B cell (primary cell): ENCODE results near the gene UBXN6. TPM values are rescaled to one million over a fixed set of nuclear protein-coding genes. Genes with fewer than 3 reads are reported as not detected.

Source experiments
- ATAC-seq: fragments of 200-7000 bp; cut with Tn5 transposase; one replicate; pipeline ENCODE4 v1.10.0; 2021; ENCODE audit warnings: low read depth, mild to moderate bottlenecking, moderate number of reproducible peaks, moderate library complexity
- CTCF ChIA-PET: fragments of 350-600 bp; sonication (Branson Sonifier 250); formaldehyde crosslinking; loops from one replicate; lab custom pipeline; 2021; ENCODE audit warnings: antibody characterized with exemption, inconsistent platforms; lab: Charles Lee
- POLR2A ChIA-PET: fragments of 350-600 bp; sonication (Branson Sonifier 250); formaldehyde crosslinking; loops from one replicate; lab custom pipeline; 2021; ENCODE audit warnings: antibody characterized with exemption; lab: Charles Lee
- DNase-seq: peaks from one replicate; pipeline ENCODE4 v3.0.0; 2013
- H2AFZ ChIP-seq: 2 replicates; pipeline ENCODE4 v1.6.1; 2012; ENCODE audit warnings: mild to moderate bottlenecking, low read depth, low read length; ENCODE audit not compliant: insufficient read depth, poor library complexity, severe bottlenecking
- H3K27ac ChIP-seq, 2 donors: 1 replicate in 1 of 2; 2 replicates in 1 of 2; pipeline ENCODE4 v1.5.1; 2012 to 2013; ENCODE audit warnings: low read length in 2 of 2, mild to moderate bottlenecking in 2 of 2, moderate library complexity in 1 of 2
- H3K27me3 ChIP-seq, 4 experiments: fragments of 200-600 bp in 1 of 4; sonication (generic) in 1 of 4; replicated peaks in 1 of 4; 1 replicate in 2 of 4; 2 replicates in 2 of 4; pipeline versions ENCODE4 v1.6.1 to v1.7.0; 2013 to 2016; ENCODE audit warnings: low read length in 3 of 4, mild to moderate bottlenecking in 2 of 4, mixed read lengths in 1 of 4, moderate library complexity in 1 of 4; ENCODE audit not compliant: insufficient read depth in 4 of 4, control insufficient read depth in 3 of 4; ENCODE audit errors: control extremely low read depth in 1 of 4
- H3K36me3 ChIP-seq, 2 experiments: replicated peaks in 1 of 2; 1 replicate in 1 of 2; 2 replicates in 1 of 2; pipeline versions ENCODE4 v1.6.1 to v1.7.1; 2013; ENCODE audit warnings: low read length in 1 of 2; ENCODE audit not compliant: insufficient read depth in 2 of 2, control insufficient read depth in 1 of 2; ENCODE audit errors: control extremely low read depth in 1 of 2, extremely low read depth in 1 of 2
- H3K4me1 ChIP-seq, 2 donors: fragments of 200-600 bp in 1 of 2; sonication (generic) in 1 of 2; 1 replicate in 1 of 2; 2 replicates in 1 of 2; pipeline versions ENCODE4 v1.5.1 to v1.6.1; 2013 to 2017; ENCODE audit warnings: low read length in 2 of 2; ENCODE audit not compliant: control insufficient read depth in 2 of 2, insufficient read depth in 2 of 2
- H3K4me2 ChIP-seq: replicated peaks from 2 replicates; pipeline ENCODE3; 2012; ENCODE audit warnings: mild to moderate bottlenecking, low read depth, low read length; ENCODE audit not compliant: poor library complexity, severe bottlenecking
- H3K4me3 ChIP-seq, 5 experiments: fragments of 200-600 bp in 1 of 5; sonication (generic) in 1 of 5; 1 replicate in 3 of 5; 2 replicates in 2 of 5; pipeline versions ENCODE4 v1.5.1 to v1.7.0; 2011 to 2016; ENCODE audit warnings: low read length in 4 of 5, mild to moderate bottlenecking in 4 of 5, low read depth in 2 of 5, control low read depth in 1 of 5, moderate library complexity in 1 of 5; ENCODE audit not compliant: insufficient read depth in 1 of 5; ENCODE audit errors: control extremely low read depth in 1 of 5, extremely low read depth in 1 of 5
- H3K79me2 ChIP-seq: fragments of 200-600 bp; sonication (generic); one replicate; pipeline ENCODE4 v1.6.0; 2016; ENCODE audit warnings: low read length; ENCODE audit not compliant: control insufficient read depth, insufficient read depth
- H3K9ac ChIP-seq: fragments of 200-600 bp; sonication (generic); 2 replicates; pipeline ENCODE4 v1.6.1; 2017; ENCODE audit warnings: mild to moderate bottlenecking, low read length, moderate library complexity
- H3K9me3 ChIP-seq, 3 donors: one replicate each; pipeline versions ENCODE4 v1.6.1 to v1.7.1; 2013; ENCODE audit warnings: low read length in 2 of 3; ENCODE audit not compliant: control insufficient read depth in 2 of 3, insufficient read depth in 1 of 3; ENCODE audit errors: control extremely low read depth in 1 of 3
- H4K20me1 ChIP-seq: 2 replicates; pipeline ENCODE4 v1.6.0; 2012; ENCODE audit warnings: mild to moderate bottlenecking, low read length; ENCODE audit not compliant: insufficient read depth, control insufficient read depth, poor library complexity, severe bottlenecking
- H3K27ac Mint-ChIP-seq: one replicate; pipeline ENCODE4 v1.8.0; 2021; ENCODE audit warnings: mixed read lengths
- H3K27me3 Mint-ChIP-seq: one replicate; pipeline ENCODE4 v1.8.0; 2021; ENCODE audit warnings: mixed read lengths
- H3K4me1 Mint-ChIP-seq: one replicate; pipeline ENCODE4 v1.8.0; 2021; ENCODE audit warnings: mixed read lengths
- H3K4me3 Mint-ChIP-seq: one replicate; pipeline ENCODE4 v1.8.0; 2021; ENCODE audit warnings: mixed read lengths
- H3K9me3 Mint-ChIP-seq: one replicate; pipeline ENCODE4 v1.8.0; 2022; ENCODE audit warnings: mixed read lengths; ENCODE audit not compliant: insufficient read depth
- CTCF ChIP-seq: fragments of 200-600 bp; IDR thresholded peaks from one replicate; pipeline ENCODE4 v1.8.0; 2022; ENCODE audit warnings: antibody characterized with exemption, mild to moderate bottlenecking
- EZH2 ChIP-seq: IDR thresholded peaks from 2 replicates; pipeline ENCODE4 v1.6.1; 2012; ENCODE audit warnings: borderline replicate concordance, low read depth, mild to moderate bottlenecking, moderate library complexity, low read length; ENCODE audit not compliant: insufficient read depth, poor library complexity, severe bottlenecking
- WGBS: methylation state at CpG from one replicate; pipeline ENCODE4 v1.1.5; 2013; ENCODE audit warnings: missing lambda C conversion rate; ENCODE audit not compliant: insufficient coverage; 5-methylcytosine and 5-hydroxymethylcytosine counted together
- intact Hi-C: fragments of 100-400 bp; cut with micrococcal nuclease; formaldehyde crosslinking; loops from one replicate; pipeline ENCODE4 v1.10.0; 2022
- polyA plus RNA-seq: library from polyadenylated mRNA; depleted of rRNA; stranded (reverse); fragments of >200 nt; gene quantifications from 2 replicates; pipeline ENCODE4 v1.2.3, GENCODE V29; 2012
- total RNA-seq, 2 donors: library from RNA; stranded (reverse); fragments of 120-200 nt in 1 of 2; gene quantifications; 1 replicate in 1 of 2; 2 replicates in 1 of 2; pipeline versions ENCODE4 v1.2.3 to v1.2.4, GENCODE V29; 2013 to 2022

The UBXN6 gene
- total and polyA plus RNA-seq, 2 donors (not counting 1 experiment from before 2014, with no cell fraction given) = 75.8 to 76.6 TPM

DNA sequence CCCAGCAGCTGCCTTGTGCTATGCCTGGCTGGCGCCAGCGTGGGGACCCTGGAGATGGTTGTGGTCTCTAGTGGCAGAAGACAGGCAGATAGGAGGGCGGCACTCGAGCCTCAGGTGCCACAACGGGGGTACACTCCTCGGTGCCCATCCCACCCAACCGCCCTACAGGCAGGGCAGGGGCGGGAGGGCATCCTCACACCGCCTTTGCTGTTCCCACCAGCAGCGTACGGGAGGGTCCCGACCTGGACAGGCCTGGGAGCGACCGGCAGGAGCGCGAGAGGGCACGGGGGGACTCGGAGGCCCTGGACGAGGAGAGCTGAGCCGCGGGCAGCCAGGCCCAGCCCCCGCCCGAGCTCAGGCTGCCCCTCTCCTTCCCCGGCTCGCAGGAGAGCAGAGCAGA lies 44.1 kb upstream of the UBXN6 start:
- Histone ChIP-seq H3K79me2 (no peaks in the 10 kb centered on the region), H3K27me3 (no peaks in the 10 kb centered on the region), H3K4me3 (no peak overlapping the region), H3K36me3 (peaks cover 0 to 24% of the 10 kb centered on the region in 2 experiments), H4K20me1 (no peaks in the 10 kb centered on the region), H3K9ac (no peak overlapping the region), H2AFZ (no peak overlapping the region), H3K9me3 (peaks cover 0 to 4% (median 0%) of the 10 kb centered on the region in 3 donors), H3K27ac (no peak overlapping the region), H3K4me1 (no peaks in the 10 kb centered on the region), H3K4me2 (no peak overlapping the region)
- Mint-ChIP-seq H3K9me3 (no peaks in the 10 kb centered on the region), H3K4me3 (no peak overlapping the region), H3K27me3 (no peaks in the 10 kb centered on the region), H3K4me1 (no peaks in the 10 kb centered on the region), H3K27ac (no peak overlapping the region)
- DNase-seq (no peak), ATAC-seq (no peak)
- intact Hi-C loops = no loop called here
- ChIA-PET POLR2A (no interaction called here), CTCF (no interaction called here)
- WGBS = 99% methylated on average over 22 of the region's 25 CpGs
- no peak for TF ChIP-seq CTCF
- TF ChIP-seq EZH2 = no peak

- 97% methylated on average over 29 of the region's 29 CpGs for WGBS
- no peaks in the 10 kb centered on the region for H3K4me1 Mint-ChIP-seq
- no peaks in the 10 kb centered on the region for H3K27me3 Mint-ChIP-seq
- Histone ChIP-seq H3K9me3 (peaks cover 0 to 4% (median 0%) of the 10 kb centered on the region in 3 donors), H3K36me3 (peaks cover 0 to 27% of the 10 kb centered on the region in 2 experiments), H3K4me2 (no peak overlapping the region), H3K4me1 (no peaks in the 10 kb centered on the region), H4K20me1 (no peaks in the 10 kb centered on the region), H3K79me2 (no peaks in the 10 kb centered on the region), H3K9ac (no peak overlapping the region), H3K27me3 (no peaks in the 10 kb centered on the region), H2AFZ (no peak overlapping the region), H3K4me3 (no peak overlapping the region), H3K27ac (no peak overlapping the region)
- H3K9me3 Mint-ChIP-seq = no peaks in the 10 kb centered on the region
- ChIA-PET POLR2A (no interaction called here), CTCF (no interaction called here)
- H3K27ac Mint-ChIP-seq = no peak overlapping the region
- DNase-seq = no peak
- intact Hi-C loops = no loop called here
- no peak overlapping the region for H3K4me3 Mint-ChIP-seq
- no peak for ATAC-seq
- TF ChIP-seq CTCF = no peak
- TF ChIP-seq EZH2 = no peak
Measured at GRCh38 chr19:4500841-4501591, 43.4 kb upstream of the UBXN6 start.
